Panc1 (cell line): ENCODE results near the gene PLXNA2. TPM values are rescaled to one million over a fixed set of nuclear protein-coding genes. Genes with fewer than 3 reads are reported as not detected.

ENCODE experiments used
- ATAC-seq: fragments of 200-7000 bp; cut with Tn5 transposase; 2 replicates; pipeline ENCODE4 v1.9.1; 2020; ENCODE audit warnings: mild to moderate bottlenecking, moderate library complexity
- BruUV-seq: library from RNA; stranded (reverse); fragments of 400-500 nt; replicated peaks from 2 replicates; lab custom pipeline; 2021; lab: Mats Ljungman, UMichigan
- CTCF ChIA-PET: fragments of 300-600 bp; sonication (Branson Sonifier 250); formaldehyde crosslinking; loops from one replicate; lab custom pipeline; 2022; ENCODE audit warnings: antibody characterized with exemption; lab: Charles Lee
- POLR2A ChIA-PET: fragments of 300-600 bp; sonication (Branson Sonifier 250); formaldehyde crosslinking; loops from one replicate; lab custom pipeline; 2022; ENCODE audit warnings: antibody characterized with exemption; lab: Charles Lee
- DNase-seq: peaks from one replicate; pipeline ENCODE4 v3.0.0-alpha.2; 2010; ENCODE audit warnings: low read depth, low spot score
- H3K27ac ChIP-seq: 2 replicates; pipeline ENCODE4 v1.5.1; 2011; ENCODE audit warnings: mild to moderate bottlenecking, low read length, inconsistent platforms
- H3K27me3 ChIP-seq: fragments of 200-500 bp; sonication (Bioruptor generic); 2 replicates; pipeline ENCODE4 v1.6.0; 2014; ENCODE audit warnings: low read length, inconsistent platforms; ENCODE audit not compliant: control insufficient read depth, insufficient read depth
- H3K36me3 ChIP-seq: fragments of 200-500 bp; sonication (Bioruptor generic); 2 replicates; pipeline ENCODE4 v1.5.1; 2014; ENCODE audit warnings: inconsistent platforms, mild to moderate bottlenecking, low read length, moderate library complexity; ENCODE audit not compliant: control insufficient read depth, insufficient read depth
- H3K4me1 ChIP-seq: 2 replicates; pipeline ENCODE4 v1.5.1; 2011; ENCODE audit warnings: inconsistent platforms, mild to moderate bottlenecking, low read length, moderate library complexity; ENCODE audit not compliant: control insufficient read depth, insufficient read depth
- H3K4me3 ChIP-seq, 2 experiments: 2 replicates each; pipeline ENCODE4 v1.5.1; 2011 to 2012; ENCODE audit warnings: low read depth in 2 of 2, low read length in 2 of 2, mild to moderate bottlenecking in 2 of 2, inconsistent platforms in 1 of 2, moderate library complexity in 1 of 2
- H3K9me3 ChIP-seq: fragments of 200-500 bp; sonication (Bioruptor generic); 2 replicates; pipeline ENCODE4 v1.5.1; 2014; ENCODE audit warnings: low read depth, mild to moderate bottlenecking, inconsistent platforms, low read length, moderate library complexity; ENCODE audit not compliant: control insufficient read depth, insufficient read depth
- POLR2AphosphoS5 ChIP-seq: IDR thresholded peaks from 2 replicates; pipeline ENCODE4 v1.6.1; 2012; ENCODE audit warnings: mild to moderate bottlenecking, low read depth, low read length, moderate library complexity
- SIN3A ChIP-seq: IDR thresholded peaks from 2 replicates; pipeline ENCODE4 v1.6.1; 2012; ENCODE audit warnings: low read depth, mild to moderate bottlenecking, low read length, moderate library complexity, borderline replicate concordance; ENCODE audit not compliant: insufficient read depth
- TCF7L2 ChIP-seq: IDR thresholded peaks from 2 replicates; pipeline ENCODE4 v1.6.1; 2011; ENCODE audit warnings: mild to moderate bottlenecking, low read depth, low read length, inconsistent platforms
- in situ Hi-C: cut with HindIII; loops from 2 replicates; pipeline ENCODE4 v1.10.0; 2016; ENCODE audit warnings: low sequenced_read_pairs, low pct_unique_long_range_greater_than_20kb
- intact Hi-C: fragments of 100-400 bp; cut with micrococcal nuclease; formaldehyde crosslinking; loops from one replicate; pipeline ENCODE4 v1.10.0; 2022; ENCODE audit not compliant: unreplicated experiment
- total RNA-seq: library from RNA; stranded (reverse); gene quantifications from one replicate; pipeline ENCODE4 v1.2.1, GENCODE V29; 2021; ENCODE audit not compliant: unreplicated experiment
- TF ChIP-seq, protein P1 (sequence below): fragments of 450-650 bp; IDR thresholded peaks from 2 replicates; pipeline ENCODE4 v1.5.1; 2017; ENCODE audit warnings: mild to moderate bottlenecking
- TF ChIP-seq, protein P2 (sequence below), 2 experiments: IDR thresholded peaks; 2 replicates each; pipeline ENCODE4 v1.6.1; 2011 to 2012; ENCODE audit warnings: low read depth in 2 of 2, control low read depth in 1 of 2, low read length in 1 of 2, mild to moderate bottlenecking in 1 of 2, moderate library complexity in 1 of 2; ENCODE audit not compliant: insufficient read depth in 1 of 2

The PLXNA2 gene
- total RNA-seq, 1 experiment from 2014 or later, result 0.98 TPM

DNA sequence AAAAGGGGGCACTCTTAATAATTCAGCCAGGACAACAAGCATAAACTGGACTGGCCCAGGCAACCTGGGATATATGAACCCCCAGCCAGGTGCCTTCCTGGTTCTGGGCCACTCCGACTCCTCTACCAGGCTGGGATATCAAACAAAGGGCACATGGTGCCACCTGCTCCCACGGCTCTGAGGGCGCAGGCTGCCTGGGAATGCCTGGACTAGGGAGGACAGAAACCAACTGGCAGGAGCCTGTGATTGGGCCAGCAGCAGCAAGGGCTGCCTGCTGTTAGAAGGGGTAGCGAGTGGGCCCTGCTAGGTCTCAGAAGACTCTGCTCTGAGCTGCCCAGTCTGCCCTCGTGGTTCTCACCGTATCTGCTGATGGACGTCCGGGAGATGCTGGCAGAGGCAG is 210.0 kb downstream of the PLXNA2 start:
- ATAC-seq (no peak), DNase-seq (no peak)
- ChIA-PET CTCF (no interaction called here), POLR2A (no interaction called here)
- Histone ChIP-seq H3K27ac (no peak overlapping the region), H3K9me3 (no peaks in the 10 kb centered on the region), H3K4me3 (no peak overlapping the region), H3K4me1 (no peaks in the 10 kb centered on the region), H3K27me3 (peaks cover 6% of the 10 kb centered on the region), H3K36me3 (no peaks in the 10 kb centered on the region)
- intact Hi-C loops, result no loop called here
- TF ChIP-seq, protein P1, sequence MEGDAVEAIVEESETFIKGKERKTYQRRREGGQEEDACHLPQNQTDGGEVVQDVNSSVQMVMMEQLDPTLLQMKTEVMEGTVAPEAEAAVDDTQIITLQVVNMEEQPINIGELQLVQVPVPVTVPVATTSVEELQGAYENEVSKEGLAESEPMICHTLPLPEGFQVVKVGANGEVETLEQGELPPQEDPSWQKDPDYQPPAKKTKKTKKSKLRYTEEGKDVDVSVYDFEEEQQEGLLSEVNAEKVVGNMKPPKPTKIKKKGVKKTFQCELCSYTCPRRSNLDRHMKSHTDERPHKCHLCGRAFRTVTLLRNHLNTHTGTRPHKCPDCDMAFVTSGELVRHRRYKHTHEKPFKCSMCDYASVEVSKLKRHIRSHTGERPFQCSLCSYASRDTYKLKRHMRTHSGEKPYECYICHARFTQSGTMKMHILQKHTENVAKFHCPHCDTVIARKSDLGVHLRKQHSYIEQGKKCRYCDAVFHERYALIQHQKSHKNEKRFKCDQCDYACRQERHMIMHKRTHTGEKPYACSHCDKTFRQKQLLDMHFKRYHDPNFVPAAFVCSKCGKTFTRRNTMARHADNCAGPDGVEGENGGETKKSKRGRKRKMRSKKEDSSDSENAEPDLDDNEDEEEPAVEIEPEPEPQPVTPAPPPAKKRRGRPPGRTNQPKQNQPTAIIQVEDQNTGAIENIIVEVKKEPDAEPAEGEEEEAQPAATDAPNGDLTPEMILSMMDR, result no peak
- TF ChIP-seq TCF7L2, result no peak
- TF ChIP-seq POLR2AphosphoS5, result no peak
- TF ChIP-seq, protein P2, sequence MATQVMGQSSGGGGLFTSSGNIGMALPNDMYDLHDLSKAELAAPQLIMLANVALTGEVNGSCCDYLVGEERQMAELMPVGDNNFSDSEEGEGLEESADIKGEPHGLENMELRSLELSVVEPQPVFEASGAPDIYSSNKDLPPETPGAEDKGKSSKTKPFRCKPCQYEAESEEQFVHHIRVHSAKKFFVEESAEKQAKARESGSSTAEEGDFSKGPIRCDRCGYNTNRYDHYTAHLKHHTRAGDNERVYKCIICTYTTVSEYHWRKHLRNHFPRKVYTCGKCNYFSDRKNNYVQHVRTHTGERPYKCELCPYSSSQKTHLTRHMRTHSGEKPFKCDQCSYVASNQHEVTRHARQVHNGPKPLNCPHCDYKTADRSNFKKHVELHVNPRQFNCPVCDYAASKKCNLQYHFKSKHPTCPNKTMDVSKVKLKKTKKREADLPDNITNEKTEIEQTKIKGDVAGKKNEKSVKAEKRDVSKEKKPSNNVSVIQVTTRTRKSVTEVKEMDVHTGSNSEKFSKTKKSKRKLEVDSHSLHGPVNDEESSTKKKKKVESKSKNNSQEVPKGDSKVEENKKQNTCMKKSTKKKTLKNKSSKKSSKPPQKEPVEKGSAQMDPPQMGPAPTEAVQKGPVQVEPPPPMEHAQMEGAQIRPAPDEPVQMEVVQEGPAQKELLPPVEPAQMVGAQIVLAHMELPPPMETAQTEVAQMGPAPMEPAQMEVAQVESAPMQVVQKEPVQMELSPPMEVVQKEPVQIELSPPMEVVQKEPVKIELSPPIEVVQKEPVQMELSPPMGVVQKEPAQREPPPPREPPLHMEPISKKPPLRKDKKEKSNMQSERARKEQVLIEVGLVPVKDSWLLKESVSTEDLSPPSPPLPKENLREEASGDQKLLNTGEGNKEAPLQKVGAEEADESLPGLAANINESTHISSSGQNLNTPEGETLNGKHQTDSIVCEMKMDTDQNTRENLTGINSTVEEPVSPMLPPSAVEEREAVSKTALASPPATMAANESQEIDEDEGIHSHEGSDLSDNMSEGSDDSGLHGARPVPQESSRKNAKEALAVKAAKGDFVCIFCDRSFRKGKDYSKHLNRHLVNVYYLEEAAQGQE (IDR thresholded peaks at IDR 0.05; ENCODE audit: insufficient read depth in 1 of 2, low read depth in 2 of 2, low read length in 1 of 2), result no peak
- no peak for TF ChIP-seq SIN3A
- in situ Hi-C loops, result no loop called here
- BruUV-seq, result no TSS peak

DNA sequence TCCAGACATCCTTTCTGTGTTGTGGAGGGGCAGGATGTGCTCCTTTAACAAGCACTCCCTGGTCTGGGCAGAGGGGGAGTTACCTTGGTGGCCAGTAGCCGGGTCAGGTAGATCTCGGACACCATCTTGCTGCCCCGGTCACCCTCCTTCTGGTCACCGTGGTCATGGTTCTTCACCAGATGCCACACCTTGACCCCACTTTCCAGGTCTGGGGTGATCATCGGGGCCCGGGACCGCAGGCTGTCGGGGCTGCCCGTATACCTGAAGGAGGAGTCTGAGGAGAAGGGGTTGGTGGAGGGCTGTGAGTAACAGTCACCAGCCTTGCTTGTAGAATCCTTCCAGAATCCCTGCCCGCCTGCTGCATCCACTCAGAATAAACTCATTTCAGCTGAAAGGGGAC is 210.9 kb downstream of the PLXNA2 start:
- no peak for TF ChIP-seq TCF7L2
- TF ChIP-seq, protein P2 (IDR thresholded peaks at IDR 0.05; ENCODE audit: insufficient read depth in 1 of 2, low read depth in 2 of 2, low read length in 1 of 2), result no peak
- no peak for TF ChIP-seq SIN3A
- Histone ChIP-seq H3K9me3 (no peaks in the 10 kb centered on the region), H3K4me1 (no peaks in the 10 kb centered on the region), H3K27me3 (peaks cover 6% of the 10 kb centered on the region), H3K4me3 (no peak overlapping the region), H3K27ac (no peak overlapping the region), H3K36me3 (no peaks in the 10 kb centered on the region)
- ATAC-seq, result no peak
- ChIA-PET CTCF (no interaction called here), POLR2A (no interaction called here)
- DNase-seq, result no peak
- intact Hi-C loops, result no loop called here
- BruUV-seq, result no TSS peak
- in situ Hi-C loops, result no loop called here
